ENCODE data around the gene PRH1. TPM values are rescaled to one million over a fixed set of nuclear protein-coding genes. Genes with fewer than 3 reads are reported as not detected.

PRH1 gene
- total RNA-seq, 1 experiment from 2014 or later, result 10.5 TPM

DNA sequence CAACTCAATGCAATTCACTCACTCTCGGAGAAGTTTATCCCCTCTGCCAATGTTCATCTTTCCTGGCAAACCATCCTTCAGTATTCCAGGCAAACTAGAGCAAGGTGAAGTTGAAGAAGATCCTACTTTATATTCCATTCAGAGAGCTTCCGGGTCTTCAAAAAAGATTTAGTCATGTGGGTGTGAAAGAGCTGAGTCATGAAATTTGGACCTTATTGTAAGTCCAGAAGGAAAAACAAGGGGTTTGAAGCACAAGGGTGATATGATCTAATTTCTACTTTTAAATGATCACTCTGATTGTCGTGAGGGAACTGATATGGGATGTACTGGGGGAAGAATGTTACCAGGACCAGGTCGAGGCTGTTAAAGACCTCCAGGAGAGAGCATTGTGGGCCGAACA is 42.2 kb upstream of the PRH1 start:
- CTCF ChIA-PET, result no interaction called here
- H3K36me3 ChIP-seq (ENCODE audit: control insufficient read depth, insufficient read depth, low read length), result no peaks in the 10 kb centered on the region
- no peak for TF ChIP-seq POLR2AphosphoS5 (IDR thresholded peaks at IDR 0.05; ENCODE audit: low read depth, low read length)
- TF ChIP-seq, protein P1, sequence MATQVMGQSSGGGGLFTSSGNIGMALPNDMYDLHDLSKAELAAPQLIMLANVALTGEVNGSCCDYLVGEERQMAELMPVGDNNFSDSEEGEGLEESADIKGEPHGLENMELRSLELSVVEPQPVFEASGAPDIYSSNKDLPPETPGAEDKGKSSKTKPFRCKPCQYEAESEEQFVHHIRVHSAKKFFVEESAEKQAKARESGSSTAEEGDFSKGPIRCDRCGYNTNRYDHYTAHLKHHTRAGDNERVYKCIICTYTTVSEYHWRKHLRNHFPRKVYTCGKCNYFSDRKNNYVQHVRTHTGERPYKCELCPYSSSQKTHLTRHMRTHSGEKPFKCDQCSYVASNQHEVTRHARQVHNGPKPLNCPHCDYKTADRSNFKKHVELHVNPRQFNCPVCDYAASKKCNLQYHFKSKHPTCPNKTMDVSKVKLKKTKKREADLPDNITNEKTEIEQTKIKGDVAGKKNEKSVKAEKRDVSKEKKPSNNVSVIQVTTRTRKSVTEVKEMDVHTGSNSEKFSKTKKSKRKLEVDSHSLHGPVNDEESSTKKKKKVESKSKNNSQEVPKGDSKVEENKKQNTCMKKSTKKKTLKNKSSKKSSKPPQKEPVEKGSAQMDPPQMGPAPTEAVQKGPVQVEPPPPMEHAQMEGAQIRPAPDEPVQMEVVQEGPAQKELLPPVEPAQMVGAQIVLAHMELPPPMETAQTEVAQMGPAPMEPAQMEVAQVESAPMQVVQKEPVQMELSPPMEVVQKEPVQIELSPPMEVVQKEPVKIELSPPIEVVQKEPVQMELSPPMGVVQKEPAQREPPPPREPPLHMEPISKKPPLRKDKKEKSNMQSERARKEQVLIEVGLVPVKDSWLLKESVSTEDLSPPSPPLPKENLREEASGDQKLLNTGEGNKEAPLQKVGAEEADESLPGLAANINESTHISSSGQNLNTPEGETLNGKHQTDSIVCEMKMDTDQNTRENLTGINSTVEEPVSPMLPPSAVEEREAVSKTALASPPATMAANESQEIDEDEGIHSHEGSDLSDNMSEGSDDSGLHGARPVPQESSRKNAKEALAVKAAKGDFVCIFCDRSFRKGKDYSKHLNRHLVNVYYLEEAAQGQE (IDR thresholded peaks at IDR 0.05; ENCODE audit: insufficient read depth in 1 of 2, low read depth in 2 of 2, low read length in 1 of 2), result no peak
- no peak for TF ChIP-seq SIN3A (IDR thresholded peaks at IDR 0.05; ENCODE audit: borderline replicate concordance, insufficient read depth, low read depth, low read length)
- TF ChIP-seq, protein P2, sequence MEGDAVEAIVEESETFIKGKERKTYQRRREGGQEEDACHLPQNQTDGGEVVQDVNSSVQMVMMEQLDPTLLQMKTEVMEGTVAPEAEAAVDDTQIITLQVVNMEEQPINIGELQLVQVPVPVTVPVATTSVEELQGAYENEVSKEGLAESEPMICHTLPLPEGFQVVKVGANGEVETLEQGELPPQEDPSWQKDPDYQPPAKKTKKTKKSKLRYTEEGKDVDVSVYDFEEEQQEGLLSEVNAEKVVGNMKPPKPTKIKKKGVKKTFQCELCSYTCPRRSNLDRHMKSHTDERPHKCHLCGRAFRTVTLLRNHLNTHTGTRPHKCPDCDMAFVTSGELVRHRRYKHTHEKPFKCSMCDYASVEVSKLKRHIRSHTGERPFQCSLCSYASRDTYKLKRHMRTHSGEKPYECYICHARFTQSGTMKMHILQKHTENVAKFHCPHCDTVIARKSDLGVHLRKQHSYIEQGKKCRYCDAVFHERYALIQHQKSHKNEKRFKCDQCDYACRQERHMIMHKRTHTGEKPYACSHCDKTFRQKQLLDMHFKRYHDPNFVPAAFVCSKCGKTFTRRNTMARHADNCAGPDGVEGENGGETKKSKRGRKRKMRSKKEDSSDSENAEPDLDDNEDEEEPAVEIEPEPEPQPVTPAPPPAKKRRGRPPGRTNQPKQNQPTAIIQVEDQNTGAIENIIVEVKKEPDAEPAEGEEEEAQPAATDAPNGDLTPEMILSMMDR (IDR thresholded peaks at IDR 0.05), result no peak
- no peak for TF ChIP-seq TCF7L2 (IDR thresholded peaks at IDR 0.05; ENCODE audit: low read depth, low read length)
- POLR2A ChIA-PET, result no interaction called here
- ATAC-seq (no peak), DNase-seq (ENCODE audit: low read depth, low spot score) (no peak)
- no peaks in the 10 kb centered on the region for H3K4me1 ChIP-seq (ENCODE audit: control insufficient read depth, insufficient read depth, low read length)
- in situ Hi-C loops (cut with HindIII; ENCODE audit: low pct_unique_long_range_greater_than_20kb, low sequenced_read_pairs), result no loop called here
- H3K9me3 ChIP-seq (ENCODE audit: control insufficient read depth, insufficient read depth, low read depth, low read length), result no peaks in the 10 kb centered on the region
- no peak overlapping the region for H3K27ac ChIP-seq (ENCODE audit: low read length)
- intact Hi-C loops (cut with micrococcal nuclease; ENCODE audit: unreplicated experiment), result no loop called here
- H3K4me3 ChIP-seq (ENCODE audit: low read depth in 2 of 2, low read length in 2 of 2), result no peak overlapping the region
- no peaks in the 10 kb centered on the region for H3K27me3 ChIP-seq (ENCODE audit: control insufficient read depth, insufficient read depth, low read length)
- BruUV-seq (replicated peaks), result no TSS peak

DNA sequence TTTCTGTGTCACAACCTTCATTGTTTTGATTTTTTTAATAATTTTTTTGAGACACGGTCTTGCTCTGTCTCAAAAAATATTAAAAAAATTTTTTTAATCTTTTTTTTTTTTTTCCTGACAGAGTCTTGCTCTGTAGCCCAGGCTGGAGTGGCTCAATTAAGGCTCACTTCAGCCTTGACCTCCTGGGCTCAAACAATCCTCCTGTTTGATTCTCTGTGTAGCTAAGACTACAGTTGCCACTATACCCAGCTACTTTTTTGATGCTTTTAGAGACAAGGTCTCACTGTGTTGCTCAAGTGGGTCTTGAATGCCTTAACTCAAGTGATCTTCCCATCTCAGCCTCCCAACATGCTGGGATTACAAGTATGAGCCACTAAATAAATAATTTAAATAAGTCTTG is 35.8 kb upstream of the PRH1 start:
- Histone ChIP-seq H3K27ac (ENCODE audit: low read length) (no peak overlapping the region), H3K9me3 (ENCODE audit: control insufficient read depth, insufficient read depth, low read depth, low read length) (no peaks in the 10 kb centered on the region), H3K4me3 (ENCODE audit: low read depth in 2 of 2, low read length in 2 of 2) (no peak overlapping the region), H3K4me1 (ENCODE audit: control insufficient read depth, insufficient read depth, low read length) (no peaks in the 10 kb centered on the region), H3K36me3 (ENCODE audit: control insufficient read depth, insufficient read depth, low read length) (no peaks in the 10 kb centered on the region), H3K27me3 (ENCODE audit: control insufficient read depth, insufficient read depth, low read length) (no peaks in the 10 kb centered on the region)
- BruUV-seq (replicated peaks), result no TSS peak
- in situ Hi-C loops (cut with HindIII; ENCODE audit: low pct_unique_long_range_greater_than_20kb, low sequenced_read_pairs), result no loop called here
- TF ChIP-seq, protein P2 (IDR thresholded peaks at IDR 0.05), result no peak
- TF ChIP-seq SIN3A (IDR thresholded peaks at IDR 0.05; ENCODE audit: borderline replicate concordance, insufficient read depth, low read depth, low read length) (no peak), TCF7L2 (IDR thresholded peaks at IDR 0.05; ENCODE audit: low read depth, low read length) (no peak), POLR2AphosphoS5 (IDR thresholded peaks at IDR 0.05; ENCODE audit: low read depth, low read length) (no peak)
- TF ChIP-seq, protein P1 (IDR thresholded peaks at IDR 0.05; ENCODE audit: insufficient read depth in 1 of 2, low read depth in 2 of 2, low read length in 1 of 2), result no peak
- POLR2A ChIA-PET, result no interaction called here
- DNase-seq (ENCODE audit: low read depth, low spot score), result no peak
- ATAC-seq, result no peak
- intact Hi-C loops (cut with micrococcal nuclease; ENCODE audit: unreplicated experiment), result no loop called here
- CTCF ChIA-PET, result no interaction called here
